Measurements from ENCODE around the gene ADRA1B.

GRCh38 chr5:159961176-159962160 lies 45.2 kb downstream of the ADRA1B start:
- TF ChIP-seq CTCF (IDR thresholded peaks at IDR 0.05) = no peak
- no peak for TF ChIP-seq POLR2A (IDR thresholded peaks at IDR 0.05)

Measured in Peyer's patch (tissue), 4 donors.